GM12878 (cell line): ENCODE data around the gene CCN5.

Source experiments
- CTCF ChIP-seq, 3 experiments: IDR thresholded peaks in 2 of 3; conservative IDR thresholded peaks in 1 of 3; 2 replicates each; pipeline ENCODE4 v1.5.1; 2011; ENCODE audit warnings: low read depth in 3 of 3, low read length in 3 of 3, mild to moderate bottlenecking in 3 of 3, control low read depth in 2 of 3, moderate library complexity in 2 of 3, inconsistent platforms in 1 of 3, mixed read lengths in 1 of 3; ENCODE audit not compliant: control insufficient read depth in 2 of 3, insufficient read depth in 1 of 3; ENCODE audit errors: extremely low read depth in 1 of 3
- E4F1 ChIP-seq: fragments of 450-650 bp; IDR thresholded peaks from 2 replicates; pipeline ENCODE4 v1.6.1; 2018; ENCODE audit warnings: borderline replicate concordance, mild to moderate bottlenecking; ENCODE audit not compliant: partially characterized antibody
- EP300 ChIP-seq, 2 experiments: fragments of 150-350 bp in 1 of 2; IDR thresholded peaks; 2 replicates each; pipeline ENCODE4 v1.6.1; 2011 to 2012; ENCODE audit warnings: low read depth in 2 of 2, low read length in 2 of 2, borderline replicate concordance in 1 of 2, improper control_type of control experiment in 1 of 2, inconsistent platforms in 1 of 2; ENCODE audit not compliant: control insufficient read depth in 1 of 2
- EZH2 ChIP-seq: IDR thresholded peaks from 2 replicates; pipeline ENCODE4 v1.6.1; 2012; ENCODE audit warnings: low read depth, mild to moderate bottlenecking, control low read depth, inconsistent platforms, low read length, borderline replicate concordance; ENCODE audit not compliant: control insufficient read depth
- FOS ChIP-seq: IDR thresholded peaks from 3 replicates; pipeline ENCODE4 v1.6.1; 2011; ENCODE audit warnings: borderline replicate concordance; ENCODE audit not compliant: insufficient read length; ENCODE audit errors: extremely low read depth
- HCFC1 ChIP-seq: fragments of 150-350 bp; IDR thresholded peaks from 2 replicates; pipeline ENCODE4 v1.6.1; 2014; ENCODE audit warnings: low read length
- HDGF ChIP-seq: fragments of 450-650 bp; IDR thresholded peaks from 2 replicates; pipeline ENCODE4 v1.6.1; 2016; ENCODE audit warnings: antibody characterized with exemption
- KAT2A ChIP-seq: conservative IDR thresholded peaks from 2 replicates; pipeline ENCODE4 v1.6.1; 2011; ENCODE audit warnings: low read depth, low read length; ENCODE audit not compliant: control insufficient read depth
- RBBP5 ChIP-seq: fragments of 200-600 bp; sonication (generic); conservative IDR thresholded peaks from 2 replicates; pipeline ENCODE4 v1.6.1; 2016
- TCF7 ChIP-seq: IDR thresholded peaks from 2 replicates; pipeline ENCODE4 v1.6.1; 2014; ENCODE audit warnings: antibody characterized with exemption, borderline replicate concordance

DNA sequence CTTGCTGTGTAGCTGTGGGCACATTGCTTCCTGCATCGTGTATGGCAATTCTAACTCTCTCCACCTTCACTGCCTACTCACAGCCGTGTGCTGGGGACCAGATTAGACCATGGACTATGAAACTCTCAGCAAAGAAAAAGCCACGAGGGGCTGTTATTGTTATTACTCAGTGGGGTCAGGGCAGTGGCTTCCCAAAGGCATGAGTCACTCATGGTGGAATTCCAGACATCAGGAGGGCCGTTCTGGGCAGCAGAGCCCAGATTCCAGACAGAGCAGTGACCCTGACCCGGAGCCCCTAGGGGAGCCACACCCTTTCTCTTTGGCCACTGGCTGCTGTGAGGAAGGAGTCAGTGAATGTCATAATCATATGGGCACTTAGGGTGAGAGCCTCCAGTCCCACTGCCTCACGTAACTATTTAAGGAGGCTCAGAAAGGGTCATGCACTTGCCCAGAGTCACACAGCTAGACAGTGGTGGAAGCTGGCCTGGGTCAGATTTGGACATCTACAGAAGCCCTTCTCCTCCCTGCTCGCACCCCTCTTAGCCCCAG, 22.2 kb upstream of the CCN5 start:
- no peak for TF ChIP-seq TCF7
- no peak for TF ChIP-seq KAT2A
- no peak for TF ChIP-seq CTCF (IDR thresholded peaks at IDR 0.05 in 2 of 3, conservative IDR thresholded peaks at IDR 0.05 in 1 of 3; ENCODE audit: control insufficient read depth in 2 of 3, extremely low read depth in 1 of 3, insufficient read depth in 1 of 3, low read depth in 3 of 3, low read length in 3 of 3)
- no peak for TF ChIP-seq E4F1
- TF ChIP-seq FOS: no peak
- no peak for TF ChIP-seq EP300 (IDR thresholded peaks at IDR 0.05; ENCODE audit: borderline replicate concordance in 1 of 2, control insufficient read depth in 1 of 2, low read depth in 2 of 2, low read length in 2 of 2)
- TF ChIP-seq RBBP5: no peak
- TF ChIP-seq HDGF: no peak
- TF ChIP-seq EZH2: no peak
- TF ChIP-seq HCFC1: no peak
